Renal pelvis (tissue), 12 donors: ENCODE results near the gene MRPL58. TPM values are rescaled to one million over a fixed set of nuclear protein-coding genes. Genes with fewer than 3 reads are reported as not detected.
"Not testable (repeated sequence)": the region's sequence is repeated elsewhere in the genome, so short reads cannot be mapped to it uniquely, and the experiment has no call there.

Source experiments
- DNase-seq: peaks from one replicate; pipeline ENCODE4 v3.0.0-alpha.2; 2013
- long read RNA-seq, 16 experiments: transcript quantifications; one replicate each; lab custom pipeline, GENCODE V29; 2026
- polyA plus RNA-seq, 3 donors: library from polyadenylated mRNA; unstranded; fragments of 120-200 nt; gene quantifications; one replicate each; pipeline ENCODE4 v1.2.1, GENCODE V29; 2013; ENCODE audit not compliant: insufficient read length in 3 of 3

MRPL58 gene
- 10 to 100 TPM; 27.4 to 31.3 (median 29.5) TPM for polyA plus RNA-seq
- long read RNA-seq, donor 1, partial matches to known transcripts, result 0 of 5 reads
- long read RNA-seq, donor 1, other reads (novel, unspliced or antisense), result 0 of 5 reads
- long read RNA-seq, donor 2, transcript MRPL58-201 (6 exons, 890 nt), result major isoform, 9 of 12 reads
- long read RNA-seq, donor 2, partial matches to known transcripts, result 0 of 12 reads
- long read RNA-seq, donor 2, other reads (novel, unspliced or antisense), result 0 of 12 reads
- long read RNA-seq, donor 3, transcript MRPL58-201 (6 exons, 890 nt), result major isoform, 10 of 11 reads
- long read RNA-seq, donor 3, partial matches to known transcripts, result 0 of 11 reads
- long read RNA-seq, donor 3, other reads (novel, unspliced or antisense), result 0 of 11 reads
- long read RNA-seq, donor 4, transcript MRPL58-201 (6 exons, 890 nt), result major isoform, 18 of 20 reads
- long read RNA-seq, donor 4, partial matches to known transcripts, result 0 of 20 reads
- long read RNA-seq, donor 4, other reads (novel, unspliced or antisense), result 0 of 20 reads
- long read RNA-seq, donor 5, transcript MRPL58-201 (6 exons, 890 nt), result major isoform, 5 of 7 reads
- long read RNA-seq, donor 5, partial matches to known transcripts, result 0 of 7 reads
- long read RNA-seq, donor 5, other reads (novel, unspliced or antisense), result 0 of 7 reads
- long read RNA-seq, donor 6, partial matches to known transcripts, result 0 of 4 reads
- long read RNA-seq, donor 6, other reads (novel, unspliced or antisense), result 0 of 4 reads
- long read RNA-seq, donor 7, transcript MRPL58-201 (6 exons, 890 nt), result major isoform, 9 of 10 reads
- long read RNA-seq, donor 7, partial matches to known transcripts, result 0 of 10 reads
- long read RNA-seq, donor 7, other reads (novel, unspliced or antisense), result 0 of 10 reads
- long read RNA-seq, donor 8, partial matches to known transcripts, result 0 of 1 reads
- long read RNA-seq, donor 8, other reads (novel, unspliced or antisense), result 0 of 1 reads
- long read RNA-seq, donor 9, transcript MRPL58-201 (6 exons, 890 nt), result major isoform, 15 of 18 reads
- long read RNA-seq, donor 9, partial matches to known transcripts, result 0 of 18 reads
- long read RNA-seq, donor 9, other reads (novel, unspliced or antisense), result 0 of 18 reads
- long read RNA-seq, donor 10, transcript MRPL58-201 (6 exons, 890 nt), result major isoform, 13 of 15 reads
- long read RNA-seq, donor 10, partial matches to known transcripts, result 0 of 15 reads
- long read RNA-seq, donor 10, other reads (novel, unspliced or antisense), result 0 of 15 reads
- long read RNA-seq, donor 11, transcript MRPL58-201 (6 exons, 890 nt), result major isoform, 9 of 9 reads
- long read RNA-seq, donor 11, partial matches to known transcripts, result 0 of 9 reads
- long read RNA-seq, donor 11, other reads (novel, unspliced or antisense), result 0 of 9 reads
- long read RNA-seq, donor 12, transcript MRPL58-201 (6 exons, 890 nt), result major isoform, 11 of 15 reads
- long read RNA-seq, donor 12, partial matches to known transcripts, result 0 of 15 reads
- long read RNA-seq, donor 12, other reads (novel, unspliced or antisense), result 0 of 15 reads
- long read RNA-seq, donor 13, transcript MRPL58-201 (6 exons, 890 nt), result major isoform, 6 of 6 reads
- long read RNA-seq, donor 13, partial matches to known transcripts, result 0 of 6 reads
- long read RNA-seq, donor 13, other reads (novel, unspliced or antisense), result 0 of 6 reads
- long read RNA-seq, donor 14, result 0 reads
- long read RNA-seq, donor 15, result 0 reads
- long read RNA-seq, donor 16, transcript MRPL58-201 (6 exons, 890 nt), result major isoform, 20 of 22 reads
- long read RNA-seq, donor 16, partial matches to known transcripts, result 0 of 22 reads
- long read RNA-seq, donor 16, other reads (novel, unspliced or antisense), result 0 of 22 reads

- DNase-seq, result peak; percentile 91
Observed at GRCh38 chr17:75012346-75013091, at the start of gene MRPL58. MRPL58 (plus strand) TSS chr17:75012670; CDS start chr17:75012687, 17 bp downstream.

- DNase-seq, result no peak
Observed at GRCh38 chr17:74963656-74964055, 48.8 kb upstream of the MRPL58 start.

GRCh38 chr17:74964246-74964761 lies 48.2 kb upstream of the MRPL58 start:
- DNase-seq, result no peak

GRCh38 chr17:74964988-74965622 lies 47.4 kb upstream of the MRPL58 start:
- DNase-seq, result no peak

- DNase-seq, result no peak
Observed at GRCh38 chr17:74968361-74968780, 44.1 kb upstream of the MRPL58 start.

GRCh38 chr17:74969501-74969900 lies 43.0 kb upstream of the MRPL58 start:
- not testable (repeated sequence) for DNase-seq

- no peak for DNase-seq
Observed at GRCh38 chr17:74970395-74970794, 42.1 kb upstream of the MRPL58 start.

- DNase-seq, result no peak
Observed at GRCh38 chr17:74971069-74971841, 41.2 kb upstream of the MRPL58 start.

- DNase-seq, result no peak
Observed at GRCh38 chr17:74971842-74972106, 40.7 kb upstream of the MRPL58 start.

GRCh38 chr17:74972107-74972972 lies 40.1 kb upstream of the MRPL58 start, which contains the start of gene HID1:
HID1 (minus strand) TSS chr17:74972759; CDS start chr17:74972656, 103 bp downstream.
- no peak for DNase-seq

- DNase-seq, result no peak
Observed at GRCh38 chr17:74972973-74973328, 39.5 kb upstream of the MRPL58 start.

GRCh38 chr17:74975943-74976342 lies 36.5 kb upstream of the MRPL58 start:
- DNase-seq, result no peak

GRCh38 chr17:74977802-74978201 lies 34.7 kb upstream of the MRPL58 start:
- DNase-seq, result no peak

GRCh38 chr17:74978240-74978639 lies 34.2 kb upstream of the MRPL58 start:
- DNase-seq, result no peak

- DNase-seq, result no peak
Observed at GRCh38 chr17:74979408-74980146, 32.9 kb upstream of the MRPL58 start.

GRCh38 chr17:74981318-74981978 lies 31.0 kb upstream of the MRPL58 start:
- DNase-seq, result no peak
